SJSA1 (cell line): ENCODE results near the gene CRYBG1. TPM values are rescaled to one million over a fixed set of nuclear protein-coding genes. Genes with fewer than 3 reads are reported as not detected.

Experiments used
- DNase-seq, 2 experiments: peaks; one replicate each; pipeline ENCODE4 v3.0.0-alpha.2; 2015 to 2020; ENCODE audit warnings: low spot score in 2 of 2, low read depth in 1 of 2
- H3K27ac ChIP-seq: fragments of 250-450 bp; sonication (Bioruptor Pico); 2 replicates; pipeline ENCODE4 v1.5.1; 2020; ENCODE audit warnings: mild to moderate bottlenecking, moderate library complexity
- H3K27me3 ChIP-seq: fragments of 250-450 bp; sonication (Bioruptor Pico); replicated peaks from 2 replicates; pipeline ENCODE4 v1.5.1; 2020; ENCODE audit warnings: mild to moderate bottlenecking, moderate library complexity
- H3K36me3 ChIP-seq: fragments of 250-450 bp; sonication (Bioruptor Pico); 2 replicates; pipeline ENCODE4 v1.5.1; 2020; ENCODE audit warnings: mild to moderate bottlenecking
- H3K4me1 ChIP-seq: fragments of 250-450 bp; sonication (Bioruptor Pico); replicated peaks from 2 replicates; pipeline ENCODE4 v1.6.1; 2021; ENCODE audit warnings: mild to moderate bottlenecking
- H3K4me3 ChIP-seq: fragments of 250-450 bp; sonication (Bioruptor Pico); 2 replicates; pipeline ENCODE4 v1.5.1; 2020; ENCODE audit warnings: mild to moderate bottlenecking
- H3K9me3 ChIP-seq: fragments of 250-450 bp; sonication (Bioruptor Pico); replicated peaks from 2 replicates; pipeline ENCODE4 v1.5.1; 2020; ENCODE audit warnings: mild to moderate bottlenecking
- total RNA-seq: library from RNA; depleted of rRNA; stranded (reverse); fragments of >200 nt; shearing (Covaris generic); gene quantifications from 2 replicates; pipeline ENCODE4 v1.2.3, GENCODE V29; 2014; rRNA removed

The CRYBG1 gene
- total RNA-seq, 1 experiment from 2014 or later, result 10.1 TPM

GRCh38 chr6:106620931-106621672 lies 260.6 kb downstream of the CRYBG1 start:
- Histone ChIP-seq H3K27me3 (no peaks in the 10 kb centered on the region), H3K9me3 (no peaks in the 10 kb centered on the region), H3K4me3 (no peak overlapping the region), H3K27ac (no peak overlapping the region), H3K36me3 (no peaks in the 10 kb centered on the region), H3K4me1 (no peaks in the 10 kb centered on the region)
- DNase-seq, result no peak

Other genes starting within 250 kb of the CRYBG1 start
- 57.9 and 68.7 TPM in 2 replicates for gene ATG5, start 35.0 kb upstream of the CRYBG1 start, total RNA-seq